ENCODE measurements around the gene ZNF791. TPM values are rescaled to one million over a fixed set of nuclear protein-coding genes. Genes with fewer than 3 reads are reported as not detected.
"Not testable (repeated sequence)": the region's sequence is repeated elsewhere in the genome, so short reads cannot be mapped to it uniquely, and the experiment has no call there.

The ZNF791 gene
- polyA plus RNA-seq, 1 donor from 2014 or later = 10.2 TPM

DNA sequence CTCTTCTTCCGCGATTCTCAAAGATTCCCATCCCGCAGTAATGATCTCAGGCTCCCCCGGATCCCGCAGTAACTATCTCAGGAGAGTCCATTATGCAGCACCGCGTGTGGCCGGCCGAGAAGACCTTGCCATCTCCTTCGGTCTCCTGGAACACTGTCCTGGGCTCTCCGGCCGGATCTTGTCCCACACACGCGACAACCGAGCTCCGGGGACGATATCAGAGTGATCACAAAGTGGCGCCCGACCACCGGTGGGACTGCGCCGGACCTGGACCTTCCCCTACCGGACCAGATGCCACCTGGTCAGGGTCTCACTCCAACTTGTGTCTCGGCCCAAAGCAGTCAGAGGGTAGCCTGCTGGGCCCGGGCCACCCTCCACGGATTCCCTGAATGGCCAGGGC, 31.8 kb downstream of the ZNF791 start:
- no peak overlapping the region for H3K27ac ChIP-seq (ENCODE audit: low read length)
- no peaks in the 10 kb centered on the region for H3K27me3 ChIP-seq (ENCODE audit: insufficient read depth, low read depth, low read length)
- no peak overlapping the region for H3K4me2 ChIP-seq (ENCODE audit: low read length)
- TF ChIP-seq EZH2 (IDR thresholded peaks at IDR 0.05; ENCODE audit: borderline replicate concordance, insufficient read depth, low read length, poor library complexity, severe bottlenecking) (no peak), TAF1 (IDR thresholded peaks at IDR 0.05; ENCODE audit: low read depth) (no peak), RAD21 (conservative IDR thresholded peaks at IDR 0.05) (no peak), EP300 (conservative IDR thresholded peaks at IDR 0.05; ENCODE audit: poor library complexity, severe bottlenecking) (no peak), SMC3 (conservative IDR thresholded peaks at IDR 0.05; ENCODE audit: poor library complexity) (no peak), MXI1 (conservative IDR thresholded peaks at IDR 0.05; ENCODE audit: poor library complexity, severe bottlenecking) (no peak), POLR2AphosphoS5 (IDR thresholded peaks at IDR 0.05) (no peak)
- TF ChIP-seq, protein P1, sequence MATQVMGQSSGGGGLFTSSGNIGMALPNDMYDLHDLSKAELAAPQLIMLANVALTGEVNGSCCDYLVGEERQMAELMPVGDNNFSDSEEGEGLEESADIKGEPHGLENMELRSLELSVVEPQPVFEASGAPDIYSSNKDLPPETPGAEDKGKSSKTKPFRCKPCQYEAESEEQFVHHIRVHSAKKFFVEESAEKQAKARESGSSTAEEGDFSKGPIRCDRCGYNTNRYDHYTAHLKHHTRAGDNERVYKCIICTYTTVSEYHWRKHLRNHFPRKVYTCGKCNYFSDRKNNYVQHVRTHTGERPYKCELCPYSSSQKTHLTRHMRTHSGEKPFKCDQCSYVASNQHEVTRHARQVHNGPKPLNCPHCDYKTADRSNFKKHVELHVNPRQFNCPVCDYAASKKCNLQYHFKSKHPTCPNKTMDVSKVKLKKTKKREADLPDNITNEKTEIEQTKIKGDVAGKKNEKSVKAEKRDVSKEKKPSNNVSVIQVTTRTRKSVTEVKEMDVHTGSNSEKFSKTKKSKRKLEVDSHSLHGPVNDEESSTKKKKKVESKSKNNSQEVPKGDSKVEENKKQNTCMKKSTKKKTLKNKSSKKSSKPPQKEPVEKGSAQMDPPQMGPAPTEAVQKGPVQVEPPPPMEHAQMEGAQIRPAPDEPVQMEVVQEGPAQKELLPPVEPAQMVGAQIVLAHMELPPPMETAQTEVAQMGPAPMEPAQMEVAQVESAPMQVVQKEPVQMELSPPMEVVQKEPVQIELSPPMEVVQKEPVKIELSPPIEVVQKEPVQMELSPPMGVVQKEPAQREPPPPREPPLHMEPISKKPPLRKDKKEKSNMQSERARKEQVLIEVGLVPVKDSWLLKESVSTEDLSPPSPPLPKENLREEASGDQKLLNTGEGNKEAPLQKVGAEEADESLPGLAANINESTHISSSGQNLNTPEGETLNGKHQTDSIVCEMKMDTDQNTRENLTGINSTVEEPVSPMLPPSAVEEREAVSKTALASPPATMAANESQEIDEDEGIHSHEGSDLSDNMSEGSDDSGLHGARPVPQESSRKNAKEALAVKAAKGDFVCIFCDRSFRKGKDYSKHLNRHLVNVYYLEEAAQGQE (IDR thresholded peaks at IDR 0.05; ENCODE audit: borderline replicate concordance) = no peak
- TF ChIP-seq, protein P2, sequence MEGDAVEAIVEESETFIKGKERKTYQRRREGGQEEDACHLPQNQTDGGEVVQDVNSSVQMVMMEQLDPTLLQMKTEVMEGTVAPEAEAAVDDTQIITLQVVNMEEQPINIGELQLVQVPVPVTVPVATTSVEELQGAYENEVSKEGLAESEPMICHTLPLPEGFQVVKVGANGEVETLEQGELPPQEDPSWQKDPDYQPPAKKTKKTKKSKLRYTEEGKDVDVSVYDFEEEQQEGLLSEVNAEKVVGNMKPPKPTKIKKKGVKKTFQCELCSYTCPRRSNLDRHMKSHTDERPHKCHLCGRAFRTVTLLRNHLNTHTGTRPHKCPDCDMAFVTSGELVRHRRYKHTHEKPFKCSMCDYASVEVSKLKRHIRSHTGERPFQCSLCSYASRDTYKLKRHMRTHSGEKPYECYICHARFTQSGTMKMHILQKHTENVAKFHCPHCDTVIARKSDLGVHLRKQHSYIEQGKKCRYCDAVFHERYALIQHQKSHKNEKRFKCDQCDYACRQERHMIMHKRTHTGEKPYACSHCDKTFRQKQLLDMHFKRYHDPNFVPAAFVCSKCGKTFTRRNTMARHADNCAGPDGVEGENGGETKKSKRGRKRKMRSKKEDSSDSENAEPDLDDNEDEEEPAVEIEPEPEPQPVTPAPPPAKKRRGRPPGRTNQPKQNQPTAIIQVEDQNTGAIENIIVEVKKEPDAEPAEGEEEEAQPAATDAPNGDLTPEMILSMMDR (IDR thresholded peaks at IDR 0.05; ENCODE audit: poor library complexity, severe bottlenecking) = no peak
- H3K9me3 ChIP-seq (ENCODE audit: low read length) = no peaks in the 10 kb centered on the region
- H3K36me3 ChIP-seq (ENCODE audit: insufficient read depth, low read length) = no peaks in the 10 kb centered on the region
- H3K9me2 ChIP-seq (ENCODE audit: insufficient read depth, low read length) = no peaks in the 10 kb centered on the region
- H2AFZ ChIP-seq (ENCODE audit: low read depth, low read length) = no peak overlapping the region
- H3K79me2 ChIP-seq (replicated peaks; ENCODE audit: insufficient read depth, low read length) = no peaks in the 10 kb centered on the region
- H3F3A ChIP-seq (ENCODE audit: insufficient read depth, low read length, poor library complexity, severe bottlenecking) = no peaks in the 10 kb centered on the region
- H3K9ac ChIP-seq (ENCODE audit: low read length) = no peak overlapping the region
- H3K4me3 ChIP-seq (ENCODE audit: low read length) = no peak overlapping the region
- H4K20me1 ChIP-seq (ENCODE audit: insufficient read depth) = no peaks in the 10 kb centered on the region

DNA sequence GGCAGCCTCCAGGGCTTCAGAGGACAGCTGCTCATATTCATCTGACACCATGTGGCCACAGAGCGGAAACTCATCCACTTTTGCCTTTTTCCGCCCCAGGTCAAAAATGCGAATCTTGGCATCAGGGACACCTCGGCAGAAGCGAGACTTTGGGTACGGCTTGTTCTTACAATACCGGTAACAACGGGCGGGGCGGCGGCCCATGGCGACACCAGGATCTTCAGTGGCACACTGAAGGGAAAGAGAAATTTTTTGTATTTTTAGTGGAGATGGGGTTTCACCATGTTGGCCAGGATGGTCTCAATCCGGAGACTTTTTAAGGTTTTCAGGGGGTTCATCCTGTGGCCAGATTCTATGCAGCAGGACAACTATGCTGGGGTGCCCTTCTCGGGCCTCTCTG, 33.0 kb downstream of the ZNF791 start:
- not testable (repeated sequence) for H3K36me3 ChIP-seq (ENCODE audit: insufficient read depth, low read length)

DNA sequence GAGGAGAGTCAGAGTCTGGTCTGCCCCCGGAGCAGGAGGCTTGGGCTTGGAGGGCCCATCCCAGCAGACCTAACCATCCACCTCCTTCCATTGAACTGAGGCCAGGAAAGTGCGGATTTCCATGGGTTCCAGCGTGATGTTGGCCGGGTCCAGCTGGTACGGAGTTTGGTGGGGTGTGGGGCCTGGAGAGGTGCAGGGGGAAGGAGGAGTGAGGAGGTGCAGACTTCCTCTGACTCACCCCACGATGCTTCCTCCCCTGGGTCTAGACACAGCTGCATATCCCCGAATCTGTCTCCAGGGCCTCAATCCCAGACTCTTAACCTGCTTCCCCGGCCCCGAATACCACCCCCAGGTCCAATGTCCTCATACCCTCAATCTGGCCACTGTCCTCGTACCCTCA, 35.8 kb downstream of the ZNF791 start:
- Histone ChIP-seq H3K4me2 (ENCODE audit: low read length) (no peak overlapping the region), H3K79me2 (replicated peaks; ENCODE audit: insufficient read depth, low read length) (no peaks in the 10 kb centered on the region), H3K27ac (ENCODE audit: low read length) (no peak overlapping the region), H3K27me3 (ENCODE audit: insufficient read depth, low read depth, low read length) (no peaks in the 10 kb centered on the region), H3K9me2 (ENCODE audit: insufficient read depth, low read length) (no peaks in the 10 kb centered on the region), H3F3A (ENCODE audit: insufficient read depth, low read length, poor library complexity, severe bottlenecking) (no peaks in the 10 kb centered on the region), H3K36me3 (ENCODE audit: insufficient read depth, low read length) (no peaks in the 10 kb centered on the region), H3K4me3 (ENCODE audit: low read length) (no peak overlapping the region), H3K9ac (ENCODE audit: low read length) (no peak overlapping the region), H3K9me3 (ENCODE audit: low read length) (no peaks in the 10 kb centered on the region), H4K20me1 (ENCODE audit: insufficient read depth) (no peaks in the 10 kb centered on the region), H2AFZ (ENCODE audit: low read depth, low read length) (no peak overlapping the region)
- TF ChIP-seq EZH2 (IDR thresholded peaks at IDR 0.05; ENCODE audit: borderline replicate concordance, insufficient read depth, low read length, poor library complexity, severe bottlenecking) (no peak), EP300 (conservative IDR thresholded peaks at IDR 0.05; ENCODE audit: poor library complexity, severe bottlenecking) (no peak), RAD21 (conservative IDR thresholded peaks at IDR 0.05) (no peak), TAF1 (IDR thresholded peaks at IDR 0.05; ENCODE audit: low read depth) (no peak), MXI1 (conservative IDR thresholded peaks at IDR 0.05; ENCODE audit: poor library complexity, severe bottlenecking) (no peak), POLR2AphosphoS5 (IDR thresholded peaks at IDR 0.05) (no peak)
- TF ChIP-seq, protein P2 (IDR thresholded peaks at IDR 0.05; ENCODE audit: poor library complexity, severe bottlenecking) = no peak
- TF ChIP-seq, protein P1 (IDR thresholded peaks at IDR 0.05; ENCODE audit: borderline replicate concordance) = no peak

More for the DNA sequence above, 33.0 kb downstream of the ZNF791 start:
- not testable (repeated sequence) for H3K27ac ChIP-seq (ENCODE audit: low read length); H3K4me2 ChIP-seq (ENCODE audit: low read length); H3K79me2 ChIP-seq (replicated peaks; ENCODE audit: insufficient read depth, low read length); H3K9me3 ChIP-seq (ENCODE audit: low read length); H3F3A ChIP-seq (ENCODE audit: insufficient read depth, low read length, poor library complexity, severe bottlenecking); H4K20me1 ChIP-seq (ENCODE audit: insufficient read depth); H3K9me2 ChIP-seq (ENCODE audit: insufficient read depth, low read length); H3K27me3 ChIP-seq (ENCODE audit: insufficient read depth, low read depth, low read length); H2AFZ ChIP-seq (ENCODE audit: low read depth, low read length); H3K4me3 ChIP-seq (ENCODE audit: low read length); H3K9ac ChIP-seq (ENCODE audit: low read length)

Measured in neural cell (in vitro differentiated cells).